ENCODE data around the gene DNAJC16. TPM values are rescaled to one million over a fixed set of nuclear protein-coding genes. Genes with fewer than 3 reads are reported as not detected.
A peak's percentile ranks its signal among the peaks of the same experiment; 100 is the strongest.

The DNAJC16 gene
- total RNA-seq, 1 experiment from 2014 or later, result 15.1 TPM

- Histone ChIP-seq H3K4me3 (ENCODE audit: low read depth, low read length) (no peak overlapping the region), H3K27me3 (replicated peaks; ENCODE audit: control insufficient read depth, insufficient read depth, low read length) (no peaks in the 10 kb centered on the region), H3K36me3 (ENCODE audit: control insufficient read depth, insufficient read depth, low read length) (no peaks in the 10 kb centered on the region; the same call in 1 of the 2 replicates), H3K9me3 (no peaks in the 10 kb centered on the region), H3K4me1 (no peaks in the 10 kb centered on the region)
- Mint-ChIP-seq H3K9me3 (ENCODE audit: unreplicated experiment) (no peaks in the 10 kb centered on the region), H3K27ac (ENCODE audit: unreplicated experiment) (no peak overlapping the region), H3K27me3 (ENCODE audit: insufficient read depth, unreplicated experiment) (no peaks in the 10 kb centered on the region), H3K36me3 (ENCODE audit: insufficient read depth, unreplicated experiment) (peaks cover 6% of the 10 kb centered on the region), H3K4me3 (ENCODE audit: unreplicated experiment) (no peak overlapping the region), H3K4me1 (ENCODE audit: low read depth, unreplicated experiment) (no peaks in the 10 kb centered on the region)
- intact Hi-C loops (cut with micrococcal nuclease; ENCODE audit: unreplicated experiment), result no loop called here
- ChIA-PET POLR2A (no interaction called here), CTCF (no interaction called here)
- BruUV-seq (replicated peaks), result no TSS peak
- no peak for DNase-seq
- no peak for TF ChIP-seq CTCF (IDR thresholded peaks at IDR 0.05; ENCODE audit: insufficient read depth in 1 of 2, low read depth in 1 of 2, low read length in 1 of 2, severe bottlenecking in 1 of 2, unreplicated experiment in 1 of 2)
Observed at GRCh38 chr1:15493869-15494390, 32.7 kb upstream of the DNAJC16 start.

- Histone ChIP-seq H3K27me3 (replicated peaks; ENCODE audit: control insufficient read depth, insufficient read depth, low read length) (no peaks in the 10 kb centered on the region), H3K4me3 (ENCODE audit: low read depth, low read length) (no peak overlapping the region), H3K9me3 (no peaks in the 10 kb centered on the region), H3K4me1 (no peaks in the 10 kb centered on the region), H3K36me3 (ENCODE audit: control insufficient read depth, insufficient read depth, low read length) (no peaks in the 10 kb centered on the region; the same call in 1 of the 2 replicates)
- Mint-ChIP-seq H3K4me1 (ENCODE audit: low read depth, unreplicated experiment) (no peaks in the 10 kb centered on the region), H3K9me3 (ENCODE audit: unreplicated experiment) (no peaks in the 10 kb centered on the region), H3K36me3 (ENCODE audit: insufficient read depth, unreplicated experiment) (no peaks in the 10 kb centered on the region), H3K4me3 (ENCODE audit: unreplicated experiment) (no peak overlapping the region), H3K27ac (ENCODE audit: unreplicated experiment) (no peak overlapping the region), H3K27me3 (ENCODE audit: insufficient read depth, unreplicated experiment) (no peaks in the 10 kb centered on the region)
- ChIA-PET POLR2A (no interaction called here), CTCF (no interaction called here)
- no peak for TF ChIP-seq CTCF (IDR thresholded peaks at IDR 0.05; ENCODE audit: insufficient read depth in 1 of 2, low read depth in 1 of 2, low read length in 1 of 2, severe bottlenecking in 1 of 2, unreplicated experiment in 1 of 2)
- DNase-seq, result no peak
- no TSS peak for BruUV-seq (replicated peaks)
- intact Hi-C loops (cut with micrococcal nuclease; ENCODE audit: unreplicated experiment), result loop anchor here (1.0 kb wide), 1 partner anchor 177 kb away; no protein-coding TSS in a partner anchor
Observed at GRCh38 chr1:15500184-15501178, 26.2 kb upstream of the DNAJC16 start.

- Mint-ChIP-seq H3K27me3 (ENCODE audit: insufficient read depth, unreplicated experiment) (no peaks in the 10 kb centered on the region), H3K9me3 (ENCODE audit: unreplicated experiment) (no peaks in the 10 kb centered on the region), H3K36me3 (ENCODE audit: insufficient read depth, unreplicated experiment) (no peaks in the 10 kb centered on the region), H3K27ac (ENCODE audit: unreplicated experiment) (no peak overlapping the region), H3K4me1 (ENCODE audit: low read depth, unreplicated experiment) (no peaks in the 10 kb centered on the region), H3K4me3 (ENCODE audit: unreplicated experiment) (no peak overlapping the region)
- CTCF ChIA-PET, result no interaction called here
- H3K9me3 ChIP-seq, result no peaks in the 10 kb centered on the region
- TF ChIP-seq CTCF (IDR thresholded peaks at IDR 0.05; ENCODE audit: insufficient read depth in 1 of 2, low read depth in 1 of 2, low read length in 1 of 2, severe bottlenecking in 1 of 2, unreplicated experiment in 1 of 2), result peak; percentile 71 to 73
- no peaks in the 10 kb centered on the region for H3K4me1 ChIP-seq
- H3K4me3 ChIP-seq (ENCODE audit: low read depth, low read length), result no peak overlapping the region
- POLR2A ChIA-PET, result no interaction called here
- intact Hi-C loops (cut with micrococcal nuclease; ENCODE audit: unreplicated experiment), result loop anchor here (1.0 kb wide), 1 partner anchor 178 kb away; no protein-coding TSS in a partner anchor
- no peaks in the 10 kb centered on the region for H3K27me3 ChIP-seq (replicated peaks; ENCODE audit: control insufficient read depth, insufficient read depth, low read length)
- DNase-seq, result peak; percentile 52 to 65
- BruUV-seq (replicated peaks), result no TSS peak
- no peaks in the 10 kb centered on the region; the same call in 1 of the 2 replicates for H3K36me3 ChIP-seq (ENCODE audit: control insufficient read depth, insufficient read depth, low read length)
Observed at GRCh38 chr1:15501208-15502032, 25.2 kb upstream of the DNAJC16 start.

Measured in Caco-2 (cell line).